ENCODE measurements around the gene KIF5A.

Gene KIF5A

GRCh38 chr12:57624441-57625220 is 74.8 kb downstream of the KIF5A start:
- no peak overlapping the region for H3K9ac ChIP-seq (ENCODE audit: low read depth, low read length)
- H3K27me3 ChIP-seq (ENCODE audit: control insufficient read depth, insufficient read depth, low read length): peaks cover 100% of the 10 kb centered on the region
- no peaks in the 10 kb centered on the region for H3K36me3 ChIP-seq (ENCODE audit: control insufficient read depth, insufficient read depth, low read length)
- H3K9me3 ChIP-seq (ENCODE audit: control insufficient read depth, insufficient read depth, low read length): 0 out of 2 replicates have a peak, but pooled peaks cover 3% of the 10 kb centered on the region
- H3K4me1 ChIP-seq (ENCODE audit: control insufficient read depth, insufficient read depth, low read length): peaks cover 25% of the 10 kb centered on the region
- H3K27ac ChIP-seq (ENCODE audit: low read depth, low read length): no peak overlapping the region
- H3K4me3 ChIP-seq (ENCODE audit: low read depth, low read length): no peak overlapping the region

- Histone ChIP-seq H3K27ac (ENCODE audit: low read depth, low read length) (no peak overlapping the region), H3K4me1 (ENCODE audit: control insufficient read depth, insufficient read depth, low read length) (peaks cover 22% of the 10 kb centered on the region), H3K9me3 (ENCODE audit: control insufficient read depth, insufficient read depth, low read length) (no peaks in the 10 kb centered on the region), H3K4me3 (ENCODE audit: low read depth, low read length) (no peak overlapping the region), H3K27me3 (ENCODE audit: control insufficient read depth, insufficient read depth, low read length) (peaks cover 100% of the 10 kb centered on the region), H3K36me3 (ENCODE audit: control insufficient read depth, insufficient read depth, low read length) (no peaks in the 10 kb centered on the region), H3K9ac (ENCODE audit: low read depth, low read length) (no peak overlapping the region)
Measured at GRCh38 chr12:57625261-57626032, 75.6 kb downstream of the KIF5A start.

DNA sequence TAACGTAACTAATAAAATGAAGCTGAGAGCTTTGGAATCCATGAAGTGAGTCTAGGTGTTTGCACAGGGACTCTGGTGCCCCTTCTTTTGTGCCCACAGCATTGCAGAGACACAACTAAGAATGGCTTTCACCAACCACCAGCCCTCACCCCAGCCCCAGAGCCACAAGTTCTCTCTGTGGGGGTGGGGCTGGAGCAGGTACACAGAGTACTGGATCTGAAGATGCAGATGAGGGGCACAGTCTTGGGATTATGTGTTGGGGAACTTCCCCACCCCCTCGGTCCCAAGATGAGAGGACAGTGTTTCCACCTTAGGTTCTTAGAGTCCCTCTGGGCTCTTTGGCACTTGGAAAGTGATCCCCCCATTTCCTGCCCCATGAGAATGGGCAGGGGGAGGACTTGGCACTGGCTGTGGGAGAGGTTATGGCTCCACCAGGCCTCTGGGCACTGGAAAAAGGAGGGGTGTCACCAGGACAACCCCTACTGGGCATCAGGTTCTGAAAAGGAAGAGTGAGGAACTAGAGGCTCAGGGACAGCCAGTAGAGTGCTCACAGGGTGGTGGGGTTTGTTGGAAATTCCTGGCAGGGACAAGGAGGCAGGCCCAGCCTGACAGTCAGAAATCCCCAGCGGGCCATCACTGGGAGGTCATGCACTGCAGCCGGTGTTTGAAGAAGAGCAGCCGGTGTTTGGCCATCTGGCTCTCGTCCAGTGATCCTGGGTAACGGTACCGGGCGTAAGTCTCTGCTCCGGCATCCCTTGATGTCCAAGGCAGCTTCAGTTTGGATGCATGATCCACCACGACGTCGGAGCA is 76.5 kb downstream of the KIF5A start:
- no peak overlapping the region for H3K4me3 ChIP-seq (ENCODE audit: low read depth, low read length)
- H3K9me3 ChIP-seq (ENCODE audit: control insufficient read depth, insufficient read depth, low read length): no peaks in the 10 kb centered on the region
- no peak overlapping the region for H3K9ac ChIP-seq (ENCODE audit: low read depth, low read length)
- H3K4me1 ChIP-seq (ENCODE audit: control insufficient read depth, insufficient read depth, low read length): peaks cover 16% of the 10 kb centered on the region
- H3K27ac ChIP-seq (ENCODE audit: low read depth, low read length): no peak overlapping the region
- peaks cover 100% of the 10 kb centered on the region for H3K27me3 ChIP-seq (ENCODE audit: control insufficient read depth, insufficient read depth, low read length)
- H3K36me3 ChIP-seq (ENCODE audit: control insufficient read depth, insufficient read depth, low read length): no peaks in the 10 kb centered on the region

DNA sequence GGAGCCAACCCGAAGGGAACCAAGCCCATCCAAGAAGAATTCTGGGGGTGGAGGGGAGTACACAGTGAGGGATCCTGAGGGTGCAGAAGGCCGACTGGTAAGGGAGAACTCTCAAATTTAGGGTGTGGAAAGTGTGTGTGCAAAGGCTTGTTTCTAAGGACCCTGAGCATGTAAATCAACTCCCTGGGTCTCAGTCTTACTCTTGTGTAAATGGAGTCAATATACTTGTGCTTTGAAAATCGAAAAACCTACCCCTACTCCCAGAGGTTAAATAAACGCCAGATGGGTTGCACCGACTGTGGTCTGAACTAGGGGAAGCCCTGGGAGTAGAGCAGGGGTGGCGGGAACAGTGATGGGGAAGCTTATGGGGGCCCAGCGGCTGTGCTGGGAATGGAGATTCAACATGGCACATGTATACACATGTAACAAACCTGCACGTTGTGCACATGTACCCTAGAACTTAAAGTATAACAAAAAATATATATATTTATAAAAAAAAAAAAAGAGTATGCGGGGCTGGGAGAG is 77.1 kb downstream of the KIF5A start:
- Histone ChIP-seq H3K4me1 (ENCODE audit: control insufficient read depth, insufficient read depth, low read length) (peaks cover 19% of the 10 kb centered on the region), H3K27me3 (ENCODE audit: control insufficient read depth, insufficient read depth, low read length) (peaks cover 100% of the 10 kb centered on the region), H3K4me3 (ENCODE audit: low read depth, low read length) (no peak overlapping the region), H3K9me3 (ENCODE audit: control insufficient read depth, insufficient read depth, low read length) (no peaks in the 10 kb centered on the region), H3K36me3 (ENCODE audit: control insufficient read depth, insufficient read depth, low read length) (no peaks in the 10 kb centered on the region), H3K9ac (ENCODE audit: low read depth, low read length) (no peak overlapping the region), H3K27ac (ENCODE audit: low read depth, low read length) (no peak overlapping the region)

DNA sequence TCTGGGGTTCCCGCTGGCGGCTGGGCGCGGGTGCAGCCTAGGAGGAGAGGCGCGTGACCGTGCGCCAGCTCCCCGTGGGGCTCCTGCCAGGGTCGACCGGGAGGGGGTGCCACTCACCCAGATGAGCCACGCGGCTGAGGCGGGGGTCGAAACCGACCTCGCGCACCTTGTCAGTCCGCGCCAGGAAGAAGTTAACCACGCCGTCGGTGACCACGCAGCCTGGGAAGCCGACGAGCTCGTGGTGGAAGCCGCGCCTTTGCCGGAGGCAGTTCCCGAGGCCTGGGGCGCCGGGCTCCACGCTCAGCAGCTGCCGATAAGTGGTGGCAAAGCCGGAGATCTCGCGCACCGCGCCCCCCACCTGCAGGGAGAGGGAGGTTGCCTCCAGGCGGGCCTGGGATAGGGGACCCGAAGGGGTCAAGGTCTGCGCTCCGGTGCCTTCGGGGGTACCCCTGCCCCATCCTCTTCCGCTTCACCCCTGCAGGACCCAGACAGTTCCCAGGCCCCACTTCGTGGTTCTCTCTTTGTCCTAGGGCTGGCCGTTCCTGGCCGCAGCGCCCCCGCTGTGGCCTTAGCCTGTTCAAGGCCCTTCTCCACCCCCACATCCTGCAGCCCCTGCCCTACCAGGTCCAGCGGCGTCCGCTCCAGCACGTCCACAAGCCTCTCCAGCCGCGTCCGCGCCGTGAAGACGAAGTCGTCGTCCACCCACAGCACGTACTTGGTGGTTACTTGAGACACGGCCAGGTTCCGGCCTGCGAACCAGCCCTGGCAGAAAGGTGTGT is 77.8 kb downstream of the KIF5A start:
- H3K36me3 ChIP-seq (ENCODE audit: control insufficient read depth, insufficient read depth, low read length): no peaks in the 10 kb centered on the region
- peaks cover 19% of the 10 kb centered on the region for H3K4me1 ChIP-seq (ENCODE audit: control insufficient read depth, insufficient read depth, low read length)
- H3K9ac ChIP-seq (ENCODE audit: low read depth, low read length): no peak overlapping the region
- no peaks in the 10 kb centered on the region for H3K9me3 ChIP-seq (ENCODE audit: control insufficient read depth, insufficient read depth, low read length)
- H3K4me3 ChIP-seq (ENCODE audit: low read depth, low read length): peak overlapping the region; percentile 45
- no peak overlapping the region for H3K27ac ChIP-seq (ENCODE audit: low read depth, low read length)
- H3K27me3 ChIP-seq (ENCODE audit: control insufficient read depth, insufficient read depth, low read length): peaks cover 100% of the 10 kb centered on the region

GRCh38 chr12:57628280-57629191 is 78.7 kb downstream of the KIF5A start:
- no peak overlapping the region for H3K9ac ChIP-seq (ENCODE audit: low read depth, low read length)
- H3K4me3 ChIP-seq (ENCODE audit: low read depth, low read length): peak overlapping the region; percentile 45; the same call in 1 of the 2 replicates
- no peaks in the 10 kb centered on the region for H3K36me3 ChIP-seq (ENCODE audit: control insufficient read depth, insufficient read depth, low read length)
- H3K27ac ChIP-seq (ENCODE audit: low read depth, low read length): no peak overlapping the region
- H3K4me1 ChIP-seq (ENCODE audit: control insufficient read depth, insufficient read depth, low read length): peaks cover 19% of the 10 kb centered on the region
- no peaks in the 10 kb centered on the region for H3K9me3 ChIP-seq (ENCODE audit: control insufficient read depth, insufficient read depth, low read length)
- peaks cover 100% of the 10 kb centered on the region for H3K27me3 ChIP-seq (ENCODE audit: control insufficient read depth, insufficient read depth, low read length)

DNA sequence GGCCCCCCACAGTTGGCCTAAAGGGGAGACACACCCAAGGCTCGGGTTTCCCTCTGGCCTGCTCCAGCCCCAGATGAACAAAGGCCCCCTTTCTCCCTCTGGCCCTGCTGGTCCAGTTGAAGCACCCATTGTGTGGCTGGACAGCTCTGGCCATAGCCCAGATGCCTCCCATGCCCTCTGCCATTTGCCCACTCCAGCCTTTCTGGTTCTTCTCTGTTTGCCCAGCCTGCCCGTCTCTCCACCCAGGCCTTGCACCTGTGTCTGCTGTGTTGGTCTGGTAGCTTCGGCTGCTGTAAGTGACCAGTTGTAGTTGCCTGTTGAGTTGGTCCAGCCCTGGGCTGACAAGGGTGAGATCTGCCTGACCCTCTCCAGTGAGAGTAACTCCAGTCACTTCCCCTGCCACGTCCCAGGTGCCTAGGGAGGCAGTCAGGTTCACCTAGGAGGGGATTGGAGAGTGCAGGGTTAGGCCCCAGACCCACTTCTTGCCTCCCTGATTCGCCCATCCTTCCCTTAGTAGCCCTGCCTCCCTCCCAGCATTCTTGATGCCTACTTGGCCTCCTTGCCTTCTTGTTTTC is 80.1 kb downstream of the KIF5A start:
- Histone ChIP-seq H3K36me3 (ENCODE audit: control insufficient read depth, insufficient read depth, low read length) (no peaks in the 10 kb centered on the region), H3K9ac (ENCODE audit: low read depth, low read length) (no peak overlapping the region), H3K27me3 (ENCODE audit: control insufficient read depth, insufficient read depth, low read length) (peaks cover 98% of the 10 kb centered on the region), H3K4me3 (ENCODE audit: low read depth, low read length) (no peak overlapping the region), H3K9me3 (ENCODE audit: control insufficient read depth, insufficient read depth, low read length) (no peaks in the 10 kb centered on the region), H3K4me1 (ENCODE audit: control insufficient read depth, insufficient read depth, low read length) (peaks cover 19% of the 10 kb centered on the region), H3K27ac (ENCODE audit: low read depth, low read length) (no peak overlapping the region)

- H3K9ac ChIP-seq (ENCODE audit: low read depth, low read length): no peak overlapping the region
- H3K27me3 ChIP-seq (ENCODE audit: control insufficient read depth, insufficient read depth, low read length): peaks cover 92% of the 10 kb centered on the region
- H3K36me3 ChIP-seq (ENCODE audit: control insufficient read depth, insufficient read depth, low read length): no peaks in the 10 kb centered on the region
- H3K27ac ChIP-seq (ENCODE audit: low read depth, low read length): no peak overlapping the region
- no peaks in the 10 kb centered on the region for H3K9me3 ChIP-seq (ENCODE audit: control insufficient read depth, insufficient read depth, low read length)
- no peak overlapping the region for H3K4me3 ChIP-seq (ENCODE audit: low read depth, low read length)
- peaks cover 19% of the 10 kb centered on the region for H3K4me1 ChIP-seq (ENCODE audit: control insufficient read depth, insufficient read depth, low read length)
Measured at GRCh38 chr12:57630891-57631433, 81.1 kb downstream of the KIF5A start.

DNA sequence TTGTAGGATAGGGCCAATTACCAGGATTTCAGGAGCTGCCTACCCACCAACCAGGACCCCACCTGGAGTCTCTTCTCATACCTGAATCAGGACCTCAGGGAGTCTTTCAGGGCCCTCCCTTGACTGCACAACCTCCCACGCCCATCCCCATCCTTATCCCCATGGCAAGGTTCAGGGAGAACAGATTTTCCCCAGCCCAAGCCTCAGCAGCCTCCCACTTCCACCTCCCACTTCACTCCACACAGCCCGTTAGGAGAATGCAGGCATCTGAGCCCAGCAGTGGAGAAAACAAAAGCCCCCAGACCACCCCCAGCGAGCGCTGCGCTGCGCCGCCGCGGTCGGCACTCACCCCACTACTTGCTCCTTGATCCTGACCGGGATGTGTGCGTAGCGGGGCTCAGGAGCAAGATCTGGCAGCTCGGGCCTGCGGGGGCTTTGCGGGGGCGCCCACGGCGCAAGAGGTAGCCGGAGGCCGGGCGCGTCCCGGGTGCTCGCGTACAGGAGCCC is 81.8 kb downstream of the KIF5A start:
- Histone ChIP-seq H3K36me3 (ENCODE audit: control insufficient read depth, insufficient read depth, low read length) (no peaks in the 10 kb centered on the region), H3K4me1 (ENCODE audit: control insufficient read depth, insufficient read depth, low read length) (peaks cover 19% of the 10 kb centered on the region), H3K9me3 (ENCODE audit: control insufficient read depth, insufficient read depth, low read length) (no peaks in the 10 kb centered on the region), H3K27ac (ENCODE audit: low read depth, low read length) (no peak overlapping the region), H3K9ac (ENCODE audit: low read depth, low read length) (no peak overlapping the region), H3K27me3 (ENCODE audit: control insufficient read depth, insufficient read depth, low read length) (peaks cover 85% of the 10 kb centered on the region), H3K4me3 (ENCODE audit: low read depth, low read length) (peak overlapping the region; percentile 62)

Data from HUES48 (cell line).